Measurements from ENCODE around the gene CYP24A1.

The CYP24A1 gene

GRCh38 chr20:54170963-54171362, 2.8 kb downstream of the CYP24A1 start:
- TF ChIP-seq, protein P1, sequence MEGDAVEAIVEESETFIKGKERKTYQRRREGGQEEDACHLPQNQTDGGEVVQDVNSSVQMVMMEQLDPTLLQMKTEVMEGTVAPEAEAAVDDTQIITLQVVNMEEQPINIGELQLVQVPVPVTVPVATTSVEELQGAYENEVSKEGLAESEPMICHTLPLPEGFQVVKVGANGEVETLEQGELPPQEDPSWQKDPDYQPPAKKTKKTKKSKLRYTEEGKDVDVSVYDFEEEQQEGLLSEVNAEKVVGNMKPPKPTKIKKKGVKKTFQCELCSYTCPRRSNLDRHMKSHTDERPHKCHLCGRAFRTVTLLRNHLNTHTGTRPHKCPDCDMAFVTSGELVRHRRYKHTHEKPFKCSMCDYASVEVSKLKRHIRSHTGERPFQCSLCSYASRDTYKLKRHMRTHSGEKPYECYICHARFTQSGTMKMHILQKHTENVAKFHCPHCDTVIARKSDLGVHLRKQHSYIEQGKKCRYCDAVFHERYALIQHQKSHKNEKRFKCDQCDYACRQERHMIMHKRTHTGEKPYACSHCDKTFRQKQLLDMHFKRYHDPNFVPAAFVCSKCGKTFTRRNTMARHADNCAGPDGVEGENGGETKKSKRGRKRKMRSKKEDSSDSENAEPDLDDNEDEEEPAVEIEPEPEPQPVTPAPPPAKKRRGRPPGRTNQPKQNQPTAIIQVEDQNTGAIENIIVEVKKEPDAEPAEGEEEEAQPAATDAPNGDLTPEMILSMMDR (IDR thresholded peaks at IDR 0.05): no peak

DNA sequence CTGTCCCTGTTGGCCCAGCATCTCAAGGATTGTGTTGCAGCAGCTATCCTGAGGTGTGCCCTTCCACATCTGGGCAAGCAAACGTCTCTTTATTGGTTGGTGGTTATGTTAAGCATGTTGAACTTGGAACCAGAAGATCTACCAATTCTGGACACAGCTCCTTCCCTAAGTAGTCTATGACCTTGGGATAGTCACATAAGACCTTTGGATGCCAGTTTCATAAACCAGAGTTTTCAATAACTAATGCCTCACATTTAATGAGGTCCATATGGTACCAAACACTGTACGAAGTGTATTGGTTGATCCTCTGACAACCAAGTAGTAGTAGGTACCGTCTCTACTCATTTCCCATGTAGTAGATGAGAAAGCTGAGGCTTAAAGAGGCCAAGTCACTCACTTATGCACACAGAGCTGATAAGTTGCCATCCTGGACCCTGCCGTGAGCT, 3.7 kb downstream of the CYP24A1 start:
- TF ChIP-seq, protein P1 (IDR thresholded peaks at IDR 0.05): no peak

GRCh38 chr20:54168961-54169862, 4.6 kb downstream of the CYP24A1 start:
- TF ChIP-seq, protein P1 (IDR thresholded peaks at IDR 0.05): no peak

DNA sequence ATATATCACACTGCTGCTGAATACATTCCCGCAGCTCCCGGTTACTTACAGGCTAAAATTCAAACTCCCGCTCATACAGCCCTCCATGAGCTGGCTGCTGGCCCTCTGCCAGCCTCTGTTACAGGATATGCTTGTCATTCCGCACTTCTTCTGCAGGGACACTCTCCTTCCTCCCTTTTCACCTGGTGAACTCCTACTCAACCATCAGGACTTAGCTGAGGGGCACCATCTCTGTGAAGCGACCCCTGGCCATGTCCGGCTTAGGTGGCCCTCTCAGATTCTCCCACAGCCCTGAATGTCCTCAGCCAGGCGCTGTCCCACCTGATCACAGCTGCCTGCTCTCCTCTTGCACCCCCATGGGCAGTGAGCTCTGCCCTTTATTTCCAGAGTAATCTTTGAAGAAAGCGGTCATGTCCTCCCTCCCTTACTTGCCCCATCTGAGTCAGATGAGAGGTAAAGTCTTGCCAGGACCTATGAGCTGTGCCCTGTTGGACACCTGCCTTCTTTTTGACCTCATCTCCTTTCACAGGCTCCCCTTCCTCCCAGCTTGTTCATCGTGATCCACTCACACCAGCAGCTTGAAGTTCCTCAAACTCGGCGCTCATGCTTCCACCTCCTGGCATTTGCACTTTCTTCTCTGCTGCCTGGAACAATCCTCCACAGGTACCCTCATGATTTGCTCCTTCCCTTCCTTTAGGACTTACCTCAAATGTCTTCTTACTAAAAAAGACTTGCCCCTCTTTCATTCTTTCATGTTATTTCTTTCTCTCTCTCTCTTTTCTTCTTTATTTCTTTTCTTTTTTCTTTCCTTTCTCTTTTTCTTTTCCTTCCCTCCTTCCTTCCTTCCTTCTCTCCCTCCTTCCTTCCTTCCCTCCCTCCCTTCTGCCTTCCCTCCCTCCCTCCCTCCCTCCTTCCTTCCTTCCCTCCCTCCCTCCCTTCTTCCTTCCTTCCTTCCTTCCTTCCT, 5.6 kb downstream of the CYP24A1 start:
- TF ChIP-seq, protein P1 (IDR thresholded peaks at IDR 0.05): no peak

DNA sequence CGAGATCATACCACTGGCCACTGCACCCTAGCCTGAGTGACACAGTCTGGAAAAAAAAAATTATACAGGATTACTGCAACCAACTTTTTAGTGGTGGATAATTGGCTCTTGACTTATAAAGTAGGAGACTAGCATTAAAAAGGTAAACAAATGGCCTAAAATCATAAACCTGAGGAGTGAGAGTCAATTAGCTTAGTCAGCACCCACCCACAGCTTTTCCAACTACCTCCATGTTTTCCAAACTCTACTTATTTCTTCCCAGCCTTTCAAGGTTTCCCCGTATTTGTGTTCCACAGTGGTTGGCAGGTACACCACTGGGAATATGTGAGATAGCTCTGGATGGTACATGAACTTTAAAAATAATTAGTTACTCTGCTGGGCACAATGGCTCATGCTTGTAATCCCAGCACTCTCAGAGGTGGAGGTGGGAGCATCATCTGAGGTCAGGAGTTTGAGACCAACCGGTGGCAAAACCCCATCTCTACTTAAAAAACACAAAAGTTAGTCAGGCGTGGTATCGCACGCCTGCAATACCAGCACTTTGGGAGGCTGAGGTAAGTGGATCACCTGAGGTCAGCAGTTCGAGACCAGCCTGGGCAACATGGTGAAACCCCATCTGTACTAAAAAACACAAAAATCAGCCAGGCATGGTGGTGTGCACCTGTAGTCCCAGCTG, 6.7 kb downstream of the CYP24A1 start:
- TF ChIP-seq, protein P1 (IDR thresholded peaks at IDR 0.05): no peak

- TF ChIP-seq, protein P1 (IDR thresholded peaks at IDR 0.05): no peak
These were observed 8.0 kb downstream of the CYP24A1 start for GRCh38 chr20:54165803-54166202.

DNA sequence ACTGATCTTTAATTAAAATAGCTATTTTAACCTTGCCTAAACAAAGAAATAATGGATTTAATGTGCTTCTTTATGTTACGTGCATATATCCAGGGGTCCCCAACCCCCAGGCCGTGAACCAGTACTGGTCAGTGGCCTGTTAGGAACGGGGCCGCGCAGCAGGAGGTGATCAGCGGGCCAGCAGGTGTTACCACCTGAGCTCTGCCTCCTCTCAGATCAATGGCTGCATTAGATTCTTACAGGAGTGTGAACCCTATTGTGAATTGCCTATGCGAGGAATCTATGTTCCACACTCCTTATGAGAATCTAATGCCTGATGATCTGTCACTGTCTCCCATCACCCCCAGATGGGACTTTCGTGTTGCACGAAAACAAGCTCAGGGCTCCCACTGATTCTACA, 8.8 kb downstream of the CYP24A1 start:
- TF ChIP-seq, protein P1 (IDR thresholded peaks at IDR 0.05): no peak

All from LNCAP (cell line).